ENCODE measurements around the gene FOLR3. TPM values are rescaled to one million over a fixed set of nuclear protein-coding genes. Genes with fewer than 3 reads are reported as not detected.

The FOLR3 gene
- total and polyA plus RNA-seq, 9 of the 15 experiments (the other 6 are each of a cell fraction or from before 2014, with no cell fraction given), result not detected

DNA sequence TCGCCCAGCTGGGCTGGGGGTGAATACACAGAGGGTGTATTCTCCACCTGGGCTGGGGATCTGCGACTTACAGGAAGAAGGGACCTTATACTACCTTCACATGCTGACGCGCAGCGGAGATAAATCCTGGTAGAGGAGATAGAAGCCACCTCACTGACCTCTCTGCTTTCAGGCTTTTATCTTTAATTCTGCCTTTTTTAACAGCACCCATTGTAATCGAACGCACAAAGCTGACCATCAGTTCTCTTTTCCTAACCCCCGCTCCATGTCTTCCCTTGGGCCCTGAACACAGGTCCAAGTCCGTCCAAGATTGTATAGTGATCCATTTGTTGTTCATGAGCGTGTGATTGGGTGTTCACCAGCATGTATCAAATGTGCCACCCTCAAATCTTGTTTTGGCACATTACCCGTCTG lies 31.8 kb upstream of the FOLR3 start (continued):
- TF ChIP-seq, protein P1, sequence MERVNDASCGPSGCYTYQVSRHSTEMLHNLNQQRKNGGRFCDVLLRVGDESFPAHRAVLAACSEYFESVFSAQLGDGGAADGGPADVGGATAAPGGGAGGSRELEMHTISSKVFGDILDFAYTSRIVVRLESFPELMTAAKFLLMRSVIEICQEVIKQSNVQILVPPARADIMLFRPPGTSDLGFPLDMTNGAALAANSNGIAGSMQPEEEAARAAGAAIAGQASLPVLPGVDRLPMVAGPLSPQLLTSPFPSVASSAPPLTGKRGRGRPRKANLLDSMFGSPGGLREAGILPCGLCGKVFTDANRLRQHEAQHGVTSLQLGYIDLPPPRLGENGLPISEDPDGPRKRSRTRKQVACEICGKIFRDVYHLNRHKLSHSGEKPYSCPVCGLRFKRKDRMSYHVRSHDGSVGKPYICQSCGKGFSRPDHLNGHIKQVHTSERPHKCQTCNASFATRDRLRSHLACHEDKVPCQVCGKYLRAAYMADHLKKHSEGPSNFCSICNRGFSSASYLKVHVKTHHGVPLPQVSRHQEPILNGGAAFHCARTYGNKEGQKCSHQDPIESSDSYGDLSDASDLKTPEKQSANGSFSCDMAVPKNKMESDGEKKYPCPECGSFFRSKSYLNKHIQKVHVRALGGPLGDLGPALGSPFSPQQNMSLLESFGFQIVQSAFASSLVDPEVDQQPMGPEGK (CRISPR knock-in tag; IDR thresholded peaks at IDR 0.05; ENCODE audit: borderline replicate concordance), result no peak
- TF ChIP-seq, protein P2, sequence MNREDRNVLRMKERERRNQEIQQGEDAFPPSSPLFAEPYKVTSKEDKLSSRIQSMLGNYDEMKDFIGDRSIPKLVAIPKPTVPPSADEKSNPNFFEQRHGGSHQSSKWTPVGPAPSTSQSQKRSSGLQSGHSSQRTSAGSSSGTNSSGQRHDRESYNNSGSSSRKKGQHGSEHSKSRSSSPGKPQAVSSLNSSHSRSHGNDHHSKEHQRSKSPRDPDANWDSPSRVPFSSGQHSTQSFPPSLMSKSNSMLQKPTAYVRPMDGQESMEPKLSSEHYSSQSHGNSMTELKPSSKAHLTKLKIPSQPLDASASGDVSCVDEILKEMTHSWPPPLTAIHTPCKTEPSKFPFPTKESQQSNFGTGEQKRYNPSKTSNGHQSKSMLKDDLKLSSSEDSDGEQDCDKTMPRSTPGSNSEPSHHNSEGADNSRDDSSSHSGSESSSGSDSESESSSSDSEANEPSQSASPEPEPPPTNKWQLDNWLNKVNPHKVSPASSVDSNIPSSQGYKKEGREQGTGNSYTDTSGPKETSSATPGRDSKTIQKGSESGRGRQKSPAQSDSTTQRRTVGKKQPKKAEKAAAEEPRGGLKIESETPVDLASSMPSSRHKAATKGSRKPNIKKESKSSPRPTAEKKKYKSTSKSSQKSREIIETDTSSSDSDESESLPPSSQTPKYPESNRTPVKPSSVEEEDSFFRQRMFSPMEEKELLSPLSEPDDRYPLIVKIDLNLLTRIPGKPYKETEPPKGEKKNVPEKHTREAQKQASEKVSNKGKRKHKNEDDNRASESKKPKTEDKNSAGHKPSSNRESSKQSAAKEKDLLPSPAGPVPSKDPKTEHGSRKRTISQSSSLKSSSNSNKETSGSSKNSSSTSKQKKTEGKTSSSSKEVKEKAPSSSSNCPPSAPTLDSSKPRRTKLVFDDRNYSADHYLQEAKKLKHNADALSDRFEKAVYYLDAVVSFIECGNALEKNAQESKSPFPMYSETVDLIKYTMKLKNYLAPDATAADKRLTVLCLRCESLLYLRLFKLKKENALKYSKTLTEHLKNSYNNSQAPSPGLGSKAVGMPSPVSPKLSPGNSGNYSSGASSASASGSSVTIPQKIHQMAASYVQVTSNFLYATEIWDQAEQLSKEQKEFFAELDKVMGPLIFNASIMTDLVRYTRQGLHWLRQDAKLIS (CRISPR knock-in tag; IDR thresholded peaks at IDR 0.05), result no peak
- no peak for TF ChIP-seq ZNF778 (CRISPR knock-in tag; IDR thresholded peaks at IDR 0.05)
- no peak for TF ChIP-seq CREM (IDR thresholded peaks at IDR 0.05; ENCODE audit: low read depth)
- TF ChIP-seq, protein P3, sequence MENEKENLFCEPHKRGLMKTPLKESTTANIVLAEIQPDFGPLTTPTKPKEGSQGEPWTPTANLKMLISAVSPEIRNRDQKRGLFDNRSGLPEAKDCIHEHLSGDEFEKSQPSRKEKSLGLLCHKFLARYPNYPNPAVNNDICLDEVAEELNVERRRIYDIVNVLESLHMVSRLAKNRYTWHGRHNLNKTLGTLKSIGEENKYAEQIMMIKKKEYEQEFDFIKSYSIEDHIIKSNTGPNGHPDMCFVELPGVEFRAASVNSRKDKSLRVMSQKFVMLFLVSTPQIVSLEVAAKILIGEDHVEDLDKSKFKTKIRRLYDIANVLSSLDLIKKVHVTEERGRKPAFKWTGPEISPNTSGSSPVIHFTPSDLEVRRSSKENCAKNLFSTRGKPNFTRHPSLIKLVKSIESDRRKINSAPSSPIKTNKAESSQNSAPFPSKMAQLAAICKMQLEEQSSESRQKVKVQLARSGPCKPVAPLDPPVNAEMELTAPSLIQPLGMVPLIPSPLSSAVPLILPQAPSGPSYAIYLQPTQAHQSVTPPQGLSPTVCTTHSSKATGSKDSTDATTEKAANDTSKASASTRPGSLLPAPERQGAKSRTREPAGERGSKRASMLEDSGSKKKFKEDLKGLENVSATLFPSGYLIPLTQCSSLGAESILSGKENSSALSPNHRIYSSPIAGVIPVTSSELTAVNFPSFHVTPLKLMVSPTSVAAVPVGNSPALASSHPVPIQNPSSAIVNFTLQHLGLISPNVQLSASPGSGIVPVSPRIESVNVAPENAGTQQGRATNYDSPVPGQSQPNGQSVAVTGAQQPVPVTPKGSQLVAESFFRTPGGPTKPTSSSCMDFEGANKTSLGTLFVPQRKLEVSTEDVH (IDR thresholded peaks at IDR 0.05; ENCODE audit: low read depth, partially characterized antibody), result no peak
- TF ChIP-seq, protein P4, sequence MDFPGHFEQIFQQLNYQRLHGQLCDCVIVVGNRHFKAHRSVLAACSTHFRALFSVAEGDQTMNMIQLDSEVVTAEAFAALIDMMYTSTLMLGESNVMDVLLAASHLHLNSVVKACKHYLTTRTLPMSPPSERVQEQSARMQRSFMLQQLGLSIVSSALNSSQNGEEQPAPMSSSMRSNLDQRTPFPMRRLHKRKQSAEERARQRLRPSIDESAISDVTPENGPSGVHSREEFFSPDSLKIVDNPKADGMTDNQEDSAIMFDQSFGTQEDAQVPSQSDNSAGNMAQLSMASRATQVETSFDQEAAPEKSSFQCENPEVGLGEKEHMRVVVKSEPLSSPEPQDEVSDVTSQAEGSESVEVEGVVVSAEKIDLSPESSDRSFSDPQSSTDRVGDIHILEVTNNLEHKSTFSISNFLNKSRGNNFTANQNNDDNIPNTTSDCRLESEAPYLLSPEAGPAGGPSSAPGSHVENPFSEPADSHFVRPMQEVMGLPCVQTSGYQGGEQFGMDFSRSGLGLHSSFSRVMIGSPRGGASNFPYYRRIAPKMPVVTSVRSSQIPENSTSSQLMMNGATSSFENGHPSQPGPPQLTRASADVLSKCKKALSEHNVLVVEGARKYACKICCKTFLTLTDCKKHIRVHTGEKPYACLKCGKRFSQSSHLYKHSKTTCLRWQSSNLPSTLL (IDR thresholded peaks at IDR 0.05), result no peak
- no peak for TF ChIP-seq MYBL2 (IDR thresholded peaks at IDR 0.05; ENCODE audit: low read depth)
- no peak for TF ChIP-seq MYBL2 (CRISPR knock-in tag; IDR thresholded peaks at IDR 0.05; ENCODE audit: borderline replicate concordance)
- no peak for TF ChIP-seq GATA2 (CRISPR knock-in tag; IDR thresholded peaks at IDR 0.05)
- TF ChIP-seq LCOR (CRISPR knock-in tag; IDR thresholded peaks at IDR 0.05), result no peak
- no peak for TF ChIP-seq SRSF9 (IDR thresholded peaks at IDR 0.05; ENCODE audit: borderline replicate concordance, low read depth, low read length)
- TF ChIP-seq RBM22 (IDR thresholded peaks at IDR 0.05; ENCODE audit: low read depth, low read length, poor library complexity, severe bottlenecking), result no peak
- TF ChIP-seq, protein P5, sequence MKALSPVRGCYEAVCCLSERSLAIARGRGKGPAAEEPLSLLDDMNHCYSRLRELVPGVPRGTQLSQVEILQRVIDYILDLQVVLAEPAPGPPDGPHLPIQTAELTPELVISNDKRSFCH (CRISPR knock-in tag; IDR thresholded peaks at IDR 0.05), result no peak
- TF ChIP-seq, protein P5 (tag; IDR thresholded peaks at IDR 0.05), result 0 out of 2 replicates have a peak, but pooled peaks have one; percentile 13
- TF ChIP-seq CHCHD3 (CRISPR knock-in tag; IDR thresholded peaks at IDR 0.05), result no peak
- no peak for TF ChIP-seq RHOXF2B (CRISPR knock-in tag; conservative IDR thresholded peaks at IDR 0.05)
- no peak for TF ChIP-seq GABPB1 (CRISPR knock-in tag; IDR thresholded peaks at IDR 0.05)
- TF ChIP-seq ETV1 (tag; conservative IDR thresholded peaks at IDR 0.05; ENCODE audit: low read depth), result no peak
